IPS-11a (cell line): ENCODE results near the gene RRP12.
"Not testable (repeated sequence)": the region's sequence is repeated elsewhere in the genome, so short reads cannot be mapped to it uniquely, and the experiment has no call there.

ENCODE experiments used
- H3K4me3 ChIP-seq: one replicate; pipeline ENCODE4 v1.5.1; 2013; ENCODE audit warnings: low read depth, low read length, control low read depth

Gene RRP12

DNA sequence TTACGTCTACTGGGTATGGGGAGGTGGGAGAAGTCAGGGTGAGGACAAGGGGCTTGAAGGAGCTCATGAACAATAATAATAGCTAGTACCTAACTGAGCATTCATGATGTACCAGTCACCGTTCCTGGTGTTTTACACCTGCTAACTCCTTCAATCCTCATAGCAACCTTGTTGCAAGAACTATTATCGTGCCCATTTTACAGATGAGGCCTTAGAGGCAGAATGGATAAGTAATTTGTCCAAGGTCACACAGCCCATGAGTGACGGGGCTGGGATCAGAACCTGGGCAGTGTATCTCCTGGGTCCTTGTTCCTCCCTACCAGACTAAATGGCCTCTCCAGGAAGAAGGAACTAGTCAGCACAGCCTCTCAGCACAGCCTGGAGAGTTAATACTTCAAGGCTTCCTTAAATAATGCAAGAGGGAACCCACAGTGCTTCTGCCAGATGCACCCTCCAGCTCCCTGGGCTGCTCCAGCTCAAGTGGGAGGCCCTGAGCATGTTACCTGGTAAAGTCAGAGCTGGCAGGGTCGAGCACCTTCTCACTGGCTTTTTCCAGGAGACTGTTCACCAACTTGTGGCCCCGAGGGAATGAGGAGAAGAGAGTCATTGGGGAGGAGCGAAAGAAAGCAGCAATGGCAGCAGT is 28.8 kb downstream of the RRP12 start:
- no peak overlapping the region for H3K4me3 ChIP-seq

DNA sequence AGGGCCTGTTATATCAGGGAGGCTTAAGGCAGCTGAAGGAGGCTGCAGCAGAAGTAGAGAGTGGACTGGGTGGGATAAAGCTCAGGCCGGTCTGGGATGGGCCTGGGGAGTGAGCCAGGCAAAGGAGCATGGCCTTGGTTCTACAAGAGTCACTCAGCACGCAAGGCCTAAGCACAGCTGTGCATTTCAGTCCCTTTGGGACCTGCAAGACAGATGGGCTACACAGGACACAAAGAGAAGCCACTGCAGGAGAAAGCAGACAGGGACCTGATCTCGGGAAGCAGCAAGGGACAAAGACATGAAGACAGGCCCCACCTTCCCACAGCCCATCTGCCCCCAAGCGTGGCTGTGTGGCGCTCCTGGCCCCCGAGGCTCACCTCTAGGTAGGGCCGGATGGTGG is 29.4 kb downstream of the RRP12 start:
- H3K4me3 ChIP-seq = no peak overlapping the region

DNA sequence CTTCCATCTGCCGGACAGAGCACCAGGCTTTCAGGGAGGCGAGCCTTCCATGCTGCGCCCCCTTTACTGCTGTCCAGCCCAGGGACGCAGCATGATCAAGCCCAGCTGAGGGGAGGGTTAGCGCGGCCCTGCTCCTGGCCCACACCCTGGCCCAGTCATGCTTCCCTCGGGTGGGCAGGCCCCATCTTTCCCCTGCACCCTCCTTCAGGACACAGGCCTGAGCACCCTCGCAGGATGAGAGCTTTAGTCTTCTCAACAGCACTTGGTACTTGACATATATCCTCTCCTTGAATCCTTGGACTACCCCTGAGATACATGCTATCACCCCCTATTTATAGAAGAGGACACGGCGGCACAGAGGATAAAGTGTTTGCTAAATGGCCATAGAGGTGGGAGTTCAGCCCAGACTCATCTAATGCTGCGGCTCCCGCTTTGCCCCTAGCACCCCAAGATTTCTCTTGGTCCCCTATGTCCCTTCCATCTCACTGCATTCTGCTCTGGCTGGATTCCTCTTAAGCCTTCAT is 34.0 kb downstream of the RRP12 start:
- no peak overlapping the region for H3K4me3 ChIP-seq

GRCh38 chr10:97366572-97366971 is 34.6 kb downstream of the RRP12 start:
- no peak overlapping the region for H3K4me3 ChIP-seq

- no peak overlapping the region for H3K4me3 ChIP-seq
Measured at GRCh38 chr10:97365761-97366351, 35.3 kb downstream of the RRP12 start.

GRCh38 chr10:97363071-97363470 is 38.1 kb downstream of the RRP12 start:
- H3K4me3 ChIP-seq = no peak overlapping the region

- no peak overlapping the region for H3K4me3 ChIP-seq
Measured at GRCh38 chr10:97362310-97363033, 38.7 kb downstream of the RRP12 start.

DNA sequence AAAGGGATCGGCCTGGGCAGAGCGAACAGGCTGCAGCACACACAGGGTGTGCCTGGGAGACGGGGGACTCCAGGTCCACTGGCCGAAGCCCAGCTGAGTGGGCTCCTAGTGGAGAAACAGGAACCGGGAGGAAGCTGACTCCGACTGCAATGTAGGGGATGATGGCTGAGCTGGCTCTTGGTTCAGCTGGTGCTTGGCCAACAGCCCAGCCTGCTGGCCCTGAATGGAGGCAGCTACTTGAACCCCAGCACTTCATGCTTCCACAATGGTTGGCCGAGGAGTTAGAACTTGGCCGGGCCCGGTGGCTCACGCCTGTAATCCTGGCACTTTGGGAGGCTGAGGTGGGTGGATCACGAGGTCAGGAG is 39.6 kb downstream of the RRP12 start:
- no peak overlapping the region for H3K4me3 ChIP-seq

- H3K4me3 ChIP-seq = no peak overlapping the region
Measured at GRCh38 chr10:97360705-97361536, 40.2 kb downstream of the RRP12 start.

DNA sequence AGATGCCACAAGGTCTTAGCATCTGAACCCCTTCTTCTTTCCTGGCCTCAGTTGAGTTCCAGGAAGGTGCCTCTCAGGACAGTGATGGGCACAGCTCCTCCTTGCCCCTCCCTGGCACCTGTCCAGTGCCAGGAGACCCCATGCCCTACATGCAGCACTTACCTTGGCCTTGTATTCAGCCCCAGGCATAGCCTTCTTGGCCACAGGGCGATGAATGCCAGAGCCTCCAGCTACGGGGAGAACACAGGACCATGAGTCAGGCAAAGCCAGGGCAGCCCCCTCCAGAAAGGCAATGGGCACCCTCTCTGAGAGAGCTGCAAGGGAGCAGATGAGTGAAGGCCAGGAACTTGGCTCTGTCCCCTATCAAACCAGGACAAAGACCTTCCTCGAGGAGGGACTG is 42.4 kb downstream of the RRP12 start:
- H3K4me3 ChIP-seq = no peak overlapping the region

DNA sequence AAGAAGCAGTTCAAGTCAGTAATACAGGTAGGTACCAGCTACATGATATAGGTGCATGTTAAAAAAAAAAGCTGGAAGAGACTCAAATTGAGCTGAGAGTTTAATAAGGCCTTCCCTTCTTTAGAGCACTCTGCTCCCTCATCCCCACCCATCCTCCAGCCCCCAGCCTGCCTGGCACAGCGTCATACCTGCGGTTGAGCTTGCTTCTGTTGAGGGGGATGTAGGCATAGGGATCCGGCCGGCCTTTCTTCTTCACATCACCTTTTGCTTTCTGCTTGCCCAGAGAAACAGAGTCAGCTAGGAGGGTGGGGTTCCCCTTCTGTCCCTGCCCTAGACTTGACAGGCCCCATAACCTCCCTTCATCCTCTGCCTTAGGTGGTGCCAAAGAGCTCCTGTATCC is 42.8 kb downstream of the RRP12 start:
- H3K4me3 ChIP-seq = no peak overlapping the region

DNA sequence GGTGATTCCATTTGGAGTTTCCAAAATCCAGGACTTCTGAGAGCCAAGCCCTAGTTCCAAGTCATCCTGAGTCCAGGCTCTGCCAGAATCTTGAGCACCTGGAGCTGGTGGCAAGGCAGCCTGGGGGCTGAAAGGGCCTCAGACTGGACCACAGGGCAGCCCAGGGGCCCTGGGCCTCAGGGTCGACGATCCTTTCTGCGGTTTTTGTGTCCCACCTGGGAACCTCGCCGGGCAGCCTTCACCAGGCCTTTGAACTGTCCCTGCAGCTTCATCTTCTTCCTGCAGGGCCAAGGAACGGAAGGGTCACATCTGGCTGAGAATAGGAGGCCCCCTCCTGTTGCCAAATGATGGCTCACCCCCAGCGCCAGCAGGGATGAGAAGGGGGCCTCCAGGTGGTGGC is 44.2 kb downstream of the RRP12 start:
- no peak overlapping the region for H3K4me3 ChIP-seq

GRCh38 chr10:97356318-97356914 is 44.7 kb downstream of the RRP12 start:
- no peak overlapping the region for H3K4me3 ChIP-seq

DNA sequence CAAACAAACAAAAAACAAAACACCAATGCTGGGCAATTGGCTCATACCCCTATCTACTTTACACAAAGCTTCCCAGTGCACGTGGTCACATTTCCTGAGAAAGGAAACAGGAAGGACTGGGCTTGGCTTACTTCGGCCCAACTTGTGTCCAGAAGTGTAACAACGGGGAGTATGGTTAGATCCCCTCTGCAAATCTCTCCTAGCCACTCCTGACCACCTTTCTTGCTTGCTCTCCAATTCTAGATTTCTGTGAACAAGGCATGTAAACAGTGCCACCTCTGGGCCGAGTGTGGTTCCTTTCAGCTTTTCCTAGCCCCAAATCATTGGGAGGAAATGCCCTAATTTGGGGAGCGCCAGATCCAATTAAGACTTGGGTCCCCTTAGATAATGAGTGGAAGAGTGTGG is 45.6 kb downstream of the RRP12 start:
- H3K4me3 ChIP-seq = no peak overlapping the region

DNA sequence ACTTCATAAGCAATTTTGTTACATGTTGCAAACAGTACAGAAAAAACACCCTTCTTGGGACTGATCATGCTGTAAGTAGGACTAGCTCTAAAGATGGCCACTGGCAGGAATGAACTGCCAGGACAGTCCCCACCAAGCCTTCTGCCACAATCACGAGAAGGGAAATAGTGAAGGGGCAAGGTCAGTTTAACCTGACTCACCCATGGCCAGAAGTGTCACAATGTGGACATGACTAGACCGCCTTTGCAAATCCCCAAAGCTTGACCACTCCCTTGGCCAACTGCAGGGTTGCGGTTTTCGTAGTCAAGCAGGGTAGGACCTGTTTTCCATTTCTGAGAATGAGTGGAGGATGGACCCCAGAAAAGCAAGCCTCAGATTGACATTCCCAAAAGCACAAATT is 47.2 kb downstream of the RRP12 start:
- no peak overlapping the region for H3K4me3 ChIP-seq

DNA sequence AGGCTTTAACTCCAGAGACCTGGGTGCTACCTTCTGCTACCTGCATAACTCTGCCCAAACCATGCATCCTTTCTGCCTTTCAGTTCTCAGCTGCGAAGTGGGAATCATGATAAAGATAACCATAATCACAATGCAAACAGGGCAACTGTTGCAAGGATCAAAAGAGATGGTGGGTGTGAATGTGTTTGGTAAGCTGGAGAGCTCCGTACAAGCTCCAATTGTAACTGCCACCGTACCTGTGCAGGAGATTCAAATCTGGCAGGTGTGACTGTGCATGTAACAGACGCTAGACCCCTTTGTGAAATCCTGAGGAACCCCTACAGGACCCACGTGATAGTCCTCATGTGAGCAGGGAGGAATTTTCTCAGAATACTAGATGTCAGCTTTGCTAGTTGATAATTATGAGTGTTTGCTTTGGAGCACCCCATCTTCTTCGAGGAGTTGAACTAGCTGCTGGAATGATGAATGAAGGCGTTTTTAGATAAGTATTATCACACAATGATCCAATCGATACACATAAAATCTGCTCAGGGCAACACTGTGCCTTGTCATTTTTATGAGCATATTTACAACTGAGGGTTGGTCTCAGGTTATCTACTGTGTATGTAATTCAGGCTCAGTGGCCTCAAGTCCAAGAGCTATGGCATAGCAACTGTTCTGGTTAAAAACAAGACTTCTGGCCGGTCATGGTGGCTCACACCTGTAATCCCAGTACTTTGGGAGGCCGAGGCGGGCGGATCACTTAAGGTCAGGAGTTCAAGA is 51.2 kb downstream of the RRP12 start:
- H3K4me3 ChIP-seq = no peak overlapping the region

DNA sequence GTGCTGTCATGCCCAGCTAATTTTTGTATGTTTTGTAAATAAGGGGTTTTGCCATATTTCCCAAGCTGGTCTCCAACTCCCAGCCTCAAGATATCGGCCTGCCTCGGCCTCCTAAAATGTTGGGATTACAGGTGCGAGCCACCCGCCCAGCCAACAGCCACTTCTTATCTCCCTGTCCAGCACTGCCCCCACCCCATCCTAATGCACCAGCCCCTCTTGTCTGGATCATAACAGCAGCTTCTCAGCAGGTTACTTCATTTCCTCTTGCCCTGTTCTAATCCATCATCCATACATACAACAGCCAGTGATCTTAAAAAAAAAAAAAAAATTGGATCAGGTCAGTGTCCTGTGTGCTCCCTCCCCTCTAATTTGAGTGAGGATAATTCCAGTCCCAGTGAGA is 53.8 kb downstream of the RRP12 start:
- H3K4me3 ChIP-seq = no peak overlapping the region

- not testable (repeated sequence) for H3K4me3 ChIP-seq
Measured at GRCh38 chr10:97343664-97344063, 57.5 kb downstream of the RRP12 start.

GRCh38 chr10:97341416-97341815 is 59.7 kb downstream of the RRP12 start:
- no peak overlapping the region for H3K4me3 ChIP-seq

GRCh38 chr10:97338041-97338440 is 63.1 kb downstream of the RRP12 start:
- no peak overlapping the region for H3K4me3 ChIP-seq
